Activated CD4-positive, alpha-beta T cell treated with anti-CD3 and anti-CD28 coated beads for 48 hours (primary cell): ENCODE data around the gene RHBG.
"Not testable (repeated sequence)": the region's sequence is repeated elsewhere in the genome, so short reads cannot be mapped to it uniquely, and the experiment has no call there.

Experiments used
- DNase-seq: peaks from one replicate; pipeline ENCODE4 v3.0.0-alpha.2; 2020

Gene RHBG, protein sequence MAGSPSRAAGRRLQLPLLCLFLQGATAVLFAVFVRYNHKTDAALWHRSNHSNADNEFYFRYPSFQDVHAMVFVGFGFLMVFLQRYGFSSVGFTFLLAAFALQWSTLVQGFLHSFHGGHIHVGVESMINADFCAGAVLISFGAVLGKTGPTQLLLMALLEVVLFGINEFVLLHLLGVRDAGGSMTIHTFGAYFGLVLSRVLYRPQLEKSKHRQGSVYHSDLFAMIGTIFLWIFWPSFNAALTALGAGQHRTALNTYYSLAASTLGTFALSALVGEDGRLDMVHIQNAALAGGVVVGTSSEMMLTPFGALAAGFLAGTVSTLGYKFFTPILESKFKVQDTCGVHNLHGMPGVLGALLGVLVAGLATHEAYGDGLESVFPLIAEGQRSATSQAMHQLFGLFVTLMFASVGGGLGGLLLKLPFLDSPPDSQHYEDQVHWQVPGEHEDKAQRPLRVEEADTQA

GRCh38 chr1:156368889-156369684 is at the start of gene RHBG:
Gene RHBG (plus strand): TSS chr1:156369211. CDS start chr1:156369250, 39 bp downstream.
- peak; percentile 26 for DNase-seq

DNA sequence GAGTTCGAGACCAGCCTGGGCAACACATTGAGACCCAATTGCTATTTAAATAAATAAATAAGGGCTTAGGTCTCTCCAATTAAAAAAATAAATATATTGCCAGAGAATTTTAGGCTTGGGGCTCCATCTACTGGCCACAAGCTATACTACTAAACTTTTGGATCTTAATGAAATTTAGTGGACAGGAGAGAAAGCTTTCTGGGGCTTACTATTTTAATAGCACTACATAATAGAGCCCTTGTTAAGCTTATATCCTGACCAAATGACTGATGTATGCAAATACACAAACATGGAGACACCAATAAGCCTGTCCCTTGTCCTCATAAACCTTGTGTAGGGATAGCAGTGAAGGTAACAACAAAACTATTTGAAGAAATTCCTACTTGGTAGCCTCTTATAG is 49.3 kb upstream of the RHBG start:
- DNase-seq: peak; percentile 9

- DNase-seq: no peak
Observed at GRCh38 chr1:156320560-156320959, 48.5 kb upstream of the RHBG start.

GRCh38 chr1:156323179-156323578 is 45.8 kb upstream of the RHBG start:
- not testable (repeated sequence) for DNase-seq

DNA sequence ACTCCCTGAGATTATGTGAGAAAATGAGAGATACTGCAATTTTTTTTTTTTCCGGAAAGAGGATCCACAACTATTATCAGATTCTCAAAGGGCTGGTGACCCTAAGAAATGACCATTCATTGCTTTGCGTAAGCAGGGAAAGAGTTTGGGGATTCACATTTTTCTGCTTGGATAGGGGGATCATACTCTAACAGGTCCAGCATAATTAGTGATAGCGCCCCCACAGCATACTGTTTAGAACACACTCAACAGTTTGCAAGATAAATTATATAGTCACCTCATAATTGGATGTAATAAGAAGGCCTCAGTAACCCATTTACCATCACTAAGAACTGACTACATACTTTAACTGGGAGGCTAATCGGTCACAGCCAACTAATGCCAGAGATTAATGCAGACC is 32.8 kb upstream of the RHBG start:
- DNase-seq: peak; percentile 22

- DNase-seq: peak; percentile 24
Observed at GRCh38 chr1:156337052-156337887, 31.7 kb upstream of the RHBG start.

DNA sequence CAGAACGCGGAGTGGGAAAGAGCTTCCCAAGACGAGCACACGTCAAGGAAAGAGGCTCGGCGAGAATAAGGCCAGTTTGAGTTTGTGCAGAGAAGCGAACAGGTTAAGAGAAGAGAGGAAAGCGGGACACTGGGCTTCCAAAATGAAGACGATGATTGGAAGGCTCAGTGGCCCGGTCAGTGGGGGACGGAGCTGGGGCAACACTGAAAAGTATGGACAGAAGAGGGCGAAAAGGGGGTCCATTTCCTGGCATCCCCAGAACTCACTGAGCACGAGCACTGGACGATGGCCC is 31.2 kb upstream of the RHBG start:
- peak; percentile 37 for DNase-seq

- DNase-seq: peak; percentile 99
Observed at GRCh38 chr1:156338180-156338976, 30.6 kb upstream of the RHBG start, which contains the start of the genes CCT3 and TSACC. Gene CCT3 (minus strand): TSS chr1:156338292. CDS start chr1:156338184, 108 bp downstream. Gene TSACC (plus strand): TSS chr1:156338526. CDS start chr1:156339758, 1,232 bp downstream.

GRCh38 chr1:156342166-156342955 is 26.6 kb upstream of the RHBG start:
- no peak for DNase-seq

DNA sequence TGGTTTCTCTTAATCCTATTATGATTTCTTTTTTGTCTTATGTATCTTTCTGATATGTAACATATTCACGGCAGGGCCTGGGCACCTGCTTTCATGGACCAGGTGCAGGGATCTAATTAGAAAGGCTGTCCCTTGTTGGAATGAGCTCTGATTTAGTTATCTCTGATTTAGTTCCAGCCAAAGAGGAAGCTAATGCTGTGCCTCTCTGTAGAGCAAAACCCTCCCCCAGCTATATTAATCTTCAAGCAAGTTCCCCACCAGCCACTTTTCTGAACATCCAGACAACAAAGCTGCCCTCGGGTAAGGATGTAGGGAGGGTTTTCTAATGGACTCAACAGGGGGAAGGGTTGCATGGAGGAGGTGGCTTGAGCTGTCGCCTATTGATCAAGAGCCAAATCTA is 24.6 kb upstream of the RHBG start:
- DNase-seq: no peak

DNA sequence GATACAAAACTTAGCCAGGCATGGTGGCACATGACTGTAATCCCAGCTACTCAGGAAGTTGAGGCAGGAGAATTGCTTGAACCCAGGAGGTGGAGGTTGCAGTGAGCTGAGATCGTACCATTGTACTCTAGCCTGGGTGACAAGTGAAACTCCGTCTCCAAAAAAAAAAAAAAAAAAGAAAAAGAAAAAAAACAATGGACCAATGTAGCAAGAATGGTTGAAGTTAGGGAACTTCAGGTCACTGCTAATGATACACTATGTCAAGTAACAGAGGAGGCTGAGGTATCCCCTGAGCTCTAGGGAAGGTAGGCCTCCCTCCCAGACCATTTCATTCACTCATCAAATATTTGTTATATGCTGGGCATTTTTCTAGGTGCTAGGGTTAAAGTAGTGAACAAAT is 23.0 kb upstream of the RHBG start:
- not testable (repeated sequence) for DNase-seq

DNA sequence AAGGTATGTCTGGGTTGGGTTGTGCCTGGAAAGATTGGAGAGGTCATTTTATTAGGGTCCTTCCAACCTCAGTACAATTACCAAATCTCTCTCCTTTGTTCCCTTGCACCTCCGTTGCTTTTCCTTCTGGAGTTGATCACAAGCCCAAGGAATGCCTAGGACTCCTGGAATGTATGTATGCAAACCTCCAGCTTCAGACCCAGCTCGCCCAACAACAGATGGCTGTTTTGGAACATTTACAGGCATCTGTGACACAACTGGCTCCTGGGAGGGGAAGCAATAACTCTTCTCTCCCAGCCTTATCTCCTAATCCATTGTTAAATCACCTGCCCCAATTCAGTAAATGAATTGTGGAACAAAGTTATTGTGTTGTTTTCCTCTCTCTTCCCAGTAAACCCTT is 22.4 kb upstream of the RHBG start:
- DNase-seq: no peak

GRCh38 chr1:156347331-156347730 is 21.7 kb upstream of the RHBG start:
- no peak for DNase-seq

- DNase-seq: not testable (repeated sequence)
Observed at GRCh38 chr1:156352481-156352880, 16.5 kb upstream of the RHBG start.

- DNase-seq: peak; percentile 14
Observed at GRCh38 chr1:156356262-156356874, 12.6 kb upstream of the RHBG start.

- DNase-seq: peak; percentile 75
Observed at GRCh38 chr1:156356875-156357534, 12.0 kb upstream of the RHBG start.

DNA sequence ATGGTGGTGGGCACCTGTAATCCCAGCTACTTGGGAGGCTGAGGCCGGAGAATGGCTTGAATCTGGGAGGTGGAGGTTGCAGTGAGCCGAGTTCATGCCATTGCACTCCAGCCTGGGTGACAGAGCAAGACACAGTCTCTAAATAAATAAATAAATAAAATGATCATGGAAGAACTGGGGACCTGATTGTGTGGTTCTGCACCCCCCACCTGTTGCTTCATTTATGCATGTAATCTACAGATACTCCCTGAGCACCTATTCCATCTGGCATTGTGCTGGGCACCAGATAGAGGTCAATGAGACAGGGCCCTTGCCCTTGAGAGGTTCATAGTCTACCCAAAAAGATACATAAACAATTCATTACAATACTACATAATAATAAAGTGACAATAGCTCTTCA is 11.0 kb upstream of the RHBG start:
- no peak for DNase-seq

- DNase-seq: no peak
Observed at GRCh38 chr1:156358641-156359040, 10.4 kb upstream of the RHBG start.

DNA sequence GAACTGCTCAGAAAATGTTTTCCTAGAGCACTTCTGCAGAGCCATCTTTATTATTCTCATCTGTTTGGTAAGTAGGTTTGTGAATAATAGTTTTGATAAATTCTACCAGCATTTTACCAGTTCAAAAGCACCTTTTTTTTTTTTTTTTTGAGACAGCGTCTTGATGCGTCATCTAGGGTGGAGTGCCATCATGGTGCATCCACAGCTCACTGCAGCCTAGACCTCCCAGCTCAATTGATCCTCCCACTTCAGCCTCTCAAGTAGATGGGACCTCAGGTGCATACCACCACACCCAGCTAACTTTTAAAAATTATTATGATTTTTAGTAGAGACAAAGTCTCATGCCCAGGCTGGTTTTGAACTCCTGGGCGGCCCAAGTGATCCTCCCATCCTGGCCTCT is 9.8 kb upstream of the RHBG start:
- no peak for DNase-seq

DNA sequence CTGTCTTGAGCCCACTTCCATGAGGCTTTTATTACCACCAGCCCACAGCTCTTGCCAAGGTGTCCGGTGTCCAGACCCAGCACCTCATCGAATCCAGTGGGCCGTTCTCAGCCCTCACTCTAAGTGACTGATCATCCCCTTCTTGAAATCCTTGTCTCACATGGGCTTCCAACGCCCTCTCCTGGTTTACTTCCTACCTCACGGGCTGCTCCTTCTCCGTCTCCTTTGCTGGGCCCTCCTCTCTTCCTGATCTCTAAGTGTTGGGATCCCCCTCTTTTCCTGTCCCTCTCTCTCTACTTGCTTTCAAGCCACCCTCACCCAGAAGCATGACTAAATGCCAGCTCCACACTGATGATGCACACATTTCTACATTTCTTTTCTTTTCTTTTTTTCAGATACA is 9.0 kb upstream of the RHBG start:
- no peak for DNase-seq
